Activated CD8-positive, alpha-beta memory T cell treated with anti-CD3 and anti-CD28 coated beads, Interleukin-2, amount 10 ng/mL, durations not matched to agents 7 days and 5 days (primary cell): ENCODE results near the gene IL32. TPM values are rescaled to one million over a fixed set of nuclear protein-coding genes. Genes with fewer than 3 reads are reported as not detected.
A peak's percentile ranks its signal among the peaks of the same experiment; 100 is the strongest.
"Not testable (repeated sequence)": the region's sequence is repeated elsewhere in the genome, so short reads cannot be mapped to it uniquely, and the experiment has no call there.

Experiments
- ATAC-seq: fragments of 150-1000 bp; cut with Tn5 transposase; one replicate; pipeline ENCODE4 v1.10.0; 2021; ENCODE audit warnings: moderate library complexity
- CTCF ChIA-PET: fragments of 350-600 bp; sonication (Branson Sonifier 250); formaldehyde crosslinking; loops from one replicate; lab custom pipeline; 2021; ENCODE audit warnings: antibody characterized with exemption; lab: Charles Lee
- DNase-seq: peaks from one replicate; pipeline ENCODE4 v3.0.0-alpha.2; 2020
- H3K27ac Mint-ChIP-seq: one replicate; pipeline ENCODE4 v1.8.0; 2021; ENCODE audit warnings: mild to moderate bottlenecking, mixed read lengths
- H3K27me3 Mint-ChIP-seq: one replicate; pipeline ENCODE4 v1.8.0; 2021; ENCODE audit warnings: mixed read lengths
- H3K36me3 Mint-ChIP-seq: one replicate; pipeline ENCODE4 v1.8.0; 2021; ENCODE audit warnings: mild to moderate bottlenecking, mixed read lengths
- H3K4me1 Mint-ChIP-seq: one replicate; pipeline ENCODE4 v1.8.0; 2021; ENCODE audit warnings: mixed read lengths
- H3K4me3 Mint-ChIP-seq: one replicate; pipeline ENCODE4 v1.8.0; 2021; ENCODE audit warnings: mild to moderate bottlenecking, moderate library complexity, mixed read lengths
- H3K9me3 Mint-ChIP-seq: one replicate; pipeline ENCODE4 v1.8.0; 2022; ENCODE audit warnings: low read depth, mixed read lengths
- total RNA-seq, 2 experiments: library from RNA; stranded (reverse); gene quantifications; one replicate each; pipeline ENCODE4 v1.2.3, GENCODE V29; 2021

Gene IL32
- total RNA-seq, 2 experiments from 2014 or later: 2,870 to 3,468 TPM

DNA sequence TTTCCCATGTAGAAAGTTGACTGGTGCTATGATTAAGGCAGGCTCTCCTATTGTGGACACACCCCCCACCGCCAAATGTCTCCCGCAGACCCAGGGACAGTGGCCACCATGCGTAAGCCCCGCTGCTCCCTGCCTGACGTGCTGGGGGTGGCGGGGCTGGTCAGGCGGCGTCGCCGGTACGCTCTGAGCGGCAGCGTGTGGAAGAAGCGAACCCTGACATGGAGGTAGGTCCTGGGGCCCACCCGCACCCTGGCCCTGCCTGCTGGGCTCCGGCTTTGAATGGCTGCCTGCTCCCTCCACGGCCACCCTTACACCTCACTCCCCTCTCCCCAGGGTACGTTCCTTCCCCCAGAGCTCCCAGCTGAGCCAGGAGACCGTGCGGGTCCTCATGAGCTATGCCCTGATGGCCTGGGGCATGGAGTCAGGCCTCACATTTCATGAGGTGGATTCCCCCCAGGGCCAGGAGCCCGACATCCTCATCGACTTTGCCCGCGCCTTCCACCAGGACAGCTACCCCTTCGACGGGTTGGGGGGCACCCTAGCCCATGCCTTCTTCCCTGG, 15.4 kb upstream of the IL32 start:
- H3K4me1 Mint-ChIP-seq: peaks cover 69% of the 10 kb centered on the region
- CTCF ChIA-PET: interaction anchor here (0.9 to 15.3 kb wide), 4 partner anchors 9 to 56 kb away, joined by 3 to 342 read pairs (median 32); partner anchors contain the start of genes HCFC1R1 and THOC6

DNA sequence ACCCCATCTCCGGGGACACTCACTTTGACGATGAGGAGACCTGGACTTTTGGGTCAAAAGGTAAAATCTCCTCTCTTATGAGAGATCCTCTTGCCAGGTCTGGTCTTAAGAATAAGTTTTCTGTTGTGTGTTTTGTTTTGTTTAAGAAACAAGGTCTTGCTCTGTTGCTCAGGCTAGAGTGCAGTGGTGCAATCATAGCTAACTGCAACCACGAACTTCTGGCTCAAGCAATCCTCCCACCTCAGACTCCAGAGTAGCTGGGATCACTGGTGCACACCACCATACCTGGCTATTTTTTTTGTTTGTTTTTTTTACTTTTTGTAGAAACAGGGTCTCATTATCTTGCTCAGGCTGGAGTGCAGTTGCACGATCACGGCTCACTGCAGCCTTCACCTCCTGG, 15.0 kb upstream of the IL32 start:
- Mint-ChIP-seq H3K9me3 (no peaks in the 10 kb centered on the region), H3K27me3 (peaks cover under 1% of the 10 kb centered on the region), H3K36me3 (peaks cover 49% of the 10 kb centered on the region), H3K4me1 (peaks cover 69% of the 10 kb centered on the region), H3K4me3 (peak overlapping the region; percentile 48), H3K27ac (peak overlapping the region; percentile 69)
- ATAC-seq: no peak
- DNase-seq: no peak
- CTCF ChIA-PET: interaction anchor here (0.9 to 15.3 kb wide), 8 partner anchors 9 to 117 kb away, joined by 3 to 342 read pairs (median 4); partner anchors contain the start of genes HCFC1R1, THOC6 and TNFRSF12A

More for the DNA sequence above, 15.4 kb upstream of the IL32 start:
- H3K27ac Mint-ChIP-seq: peak overlapping the region; percentile 69
- H3K4me3 Mint-ChIP-seq: peak overlapping the region; percentile 48
- no peak for ATAC-seq
- peaks cover 47% of the 10 kb centered on the region for H3K36me3 Mint-ChIP-seq
- H3K27me3 Mint-ChIP-seq: peaks cover 4% of the 10 kb centered on the region
- peak; percentile 41 for DNase-seq
- H3K9me3 Mint-ChIP-seq: no peaks in the 10 kb centered on the region

DNA sequence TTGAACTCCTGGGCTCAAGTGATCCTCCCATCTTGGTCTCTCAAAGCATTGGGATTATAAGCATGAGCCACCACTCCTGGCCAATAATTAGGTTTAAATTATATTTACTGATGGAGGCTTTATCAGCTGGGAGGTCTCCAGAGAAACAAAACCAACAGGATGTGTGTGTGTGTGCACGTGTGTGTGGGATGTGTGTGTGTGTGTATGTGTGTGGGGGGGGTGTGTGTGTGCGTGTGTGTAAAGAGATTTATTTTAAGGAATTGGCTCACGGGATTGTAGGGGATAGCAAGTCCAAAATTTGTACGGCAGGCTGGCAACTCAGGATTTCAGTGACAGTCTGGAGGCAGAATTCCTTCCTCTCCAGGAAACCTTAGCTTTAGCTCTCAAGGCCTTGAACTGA, 14.4 kb upstream of the IL32 start:
- DNase-seq (no peak), ATAC-seq (no peak)
- CTCF ChIA-PET: interaction anchor here (0.9 to 15.3 kb wide), 9 partner anchors 8 to 117 kb away, joined by 3 to 342 read pairs (median 4); partner anchors contain the start of genes HCFC1R1, PAQR4, THOC6 and TNFRSF12A
- Mint-ChIP-seq H3K36me3 (peaks cover 51% of the 10 kb centered on the region), H3K4me1 (peaks cover 74% of the 10 kb centered on the region), H3K27ac (peak overlapping the region; percentile 69), H3K27me3 (no peaks in the 10 kb centered on the region), H3K4me3 (peak overlapping the region; percentile 48), H3K9me3 (no peaks in the 10 kb centered on the region)

DNA sequence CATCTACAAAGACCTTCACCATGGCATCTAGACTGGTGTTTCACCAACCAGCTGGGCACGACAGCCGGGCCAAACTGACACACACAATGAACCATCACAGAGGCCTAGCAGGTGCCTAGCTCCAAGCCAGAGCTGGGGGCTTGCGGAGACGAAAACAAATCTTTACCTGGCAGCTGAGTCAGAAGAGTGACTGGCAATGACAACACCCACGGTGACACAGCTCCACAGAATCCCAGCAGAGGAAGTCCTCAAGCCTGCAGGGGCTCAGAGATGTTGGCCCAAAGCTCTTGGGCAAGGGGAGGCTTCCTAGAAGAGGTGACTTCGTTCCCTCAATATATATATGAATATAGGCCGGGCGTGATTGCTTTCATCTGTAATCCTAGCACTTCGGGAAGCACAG, 13.9 kb upstream of the IL32 start:
- CTCF ChIA-PET: interaction anchor here (0.6 to 15.3 kb wide), 9 partner anchors 8 to 116 kb away, joined by 3 to 342 read pairs (median 4); partner anchors contain the start of genes HCFC1R1, PAQR4, THOC6 and TNFRSF12A
- Mint-ChIP-seq H3K4me3 (peak overlapping the region; percentile 48), H3K27me3 (no peaks in the 10 kb centered on the region), H3K36me3 (peaks cover 54% of the 10 kb centered on the region), H3K9me3 (no peaks in the 10 kb centered on the region), H3K4me1 (peaks cover 79% of the 10 kb centered on the region), H3K27ac (peak overlapping the region; percentile 69)
- DNase-seq (no peak), ATAC-seq (no peak)

DNA sequence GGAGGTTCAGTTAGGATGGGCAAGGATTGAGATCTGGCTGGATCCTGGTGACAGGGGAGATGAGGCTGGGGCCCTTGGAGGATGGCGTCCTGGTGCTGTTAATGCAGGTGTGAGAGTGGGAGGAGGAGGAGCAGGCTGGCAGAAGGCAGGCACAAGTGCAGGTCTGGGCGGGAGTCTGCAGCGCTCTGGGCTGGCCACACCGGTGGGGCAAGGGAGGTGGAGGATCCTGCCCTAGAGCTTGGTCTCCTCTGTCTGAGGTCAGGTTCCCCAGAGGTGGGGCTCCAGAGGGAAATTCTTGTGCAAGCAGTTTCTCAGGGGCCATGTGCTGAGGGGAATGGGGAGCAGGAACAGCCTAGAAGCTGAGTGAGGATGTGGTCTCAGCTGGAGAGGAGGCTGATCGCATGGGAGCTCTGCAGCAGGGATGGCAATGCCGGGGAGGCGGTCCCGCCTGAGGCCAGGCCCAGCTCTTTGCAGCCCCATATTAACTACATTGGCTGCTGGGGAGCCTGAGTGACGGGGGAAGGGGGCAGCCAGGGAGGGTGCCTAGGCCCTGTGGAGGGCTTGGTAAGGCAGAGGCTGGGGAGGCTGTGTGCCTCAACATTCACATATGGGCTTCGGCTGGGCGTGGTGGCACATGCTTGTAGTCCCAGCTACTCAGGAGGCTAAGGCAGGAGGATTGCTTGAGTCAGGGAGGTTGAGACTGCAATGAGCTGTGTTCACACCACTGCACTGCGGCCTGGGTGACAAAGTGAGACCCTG, 12.7 kb upstream of the IL32 start:
- H3K27ac Mint-ChIP-seq: peak overlapping the region; percentile 69
- not testable (repeated sequence) for H3K9me3 Mint-ChIP-seq, H3K27me3 Mint-ChIP-seq, DNase-seq, H3K4me3 Mint-ChIP-seq
- peak; percentile 7 for ATAC-seq
- CTCF ChIA-PET: interaction anchor here (1.2 kb wide), 1 partner anchor 21 kb away, joined by 3 read pairs; no protein-coding TSS in a partner anchor
- H3K4me1 Mint-ChIP-seq: peaks cover 89% of the 10 kb centered on the region
- H3K36me3 Mint-ChIP-seq: peaks cover 67% of the 10 kb centered on the region

DNA sequence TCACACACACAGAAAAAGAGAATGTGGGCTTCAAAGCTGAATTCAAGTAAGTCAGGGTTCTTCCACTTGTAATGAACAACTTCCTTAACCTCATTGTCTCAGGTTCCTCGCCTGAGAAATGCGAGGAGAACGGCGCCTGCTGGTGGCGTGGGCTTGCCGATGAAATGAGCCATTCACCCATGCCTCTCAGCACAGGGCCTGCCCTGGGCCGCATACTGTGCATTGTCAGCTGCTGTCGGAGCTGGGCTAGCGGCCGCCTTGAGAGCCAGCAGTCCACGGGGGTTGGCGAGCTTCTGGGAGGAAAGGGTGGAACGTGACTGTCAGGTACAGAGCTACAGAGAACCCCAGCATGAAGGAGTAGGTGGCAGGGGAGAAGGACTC, 12.1 kb upstream of the IL32 start:
- not testable (repeated sequence) for ATAC-seq, H3K27me3 Mint-ChIP-seq, H3K4me3 Mint-ChIP-seq, H3K9me3 Mint-ChIP-seq, DNase-seq
- peaks cover 67% of the 10 kb centered on the region for H3K36me3 Mint-ChIP-seq
- peak overlapping the region; percentile 76 for H3K27ac Mint-ChIP-seq
- CTCF ChIA-PET: interaction anchor here (1.2 kb wide), 1 partner anchor 22 kb away, joined by 3 read pairs; no protein-coding TSS in a partner anchor
- peaks cover 84% of the 10 kb centered on the region for H3K4me1 Mint-ChIP-seq

DNA sequence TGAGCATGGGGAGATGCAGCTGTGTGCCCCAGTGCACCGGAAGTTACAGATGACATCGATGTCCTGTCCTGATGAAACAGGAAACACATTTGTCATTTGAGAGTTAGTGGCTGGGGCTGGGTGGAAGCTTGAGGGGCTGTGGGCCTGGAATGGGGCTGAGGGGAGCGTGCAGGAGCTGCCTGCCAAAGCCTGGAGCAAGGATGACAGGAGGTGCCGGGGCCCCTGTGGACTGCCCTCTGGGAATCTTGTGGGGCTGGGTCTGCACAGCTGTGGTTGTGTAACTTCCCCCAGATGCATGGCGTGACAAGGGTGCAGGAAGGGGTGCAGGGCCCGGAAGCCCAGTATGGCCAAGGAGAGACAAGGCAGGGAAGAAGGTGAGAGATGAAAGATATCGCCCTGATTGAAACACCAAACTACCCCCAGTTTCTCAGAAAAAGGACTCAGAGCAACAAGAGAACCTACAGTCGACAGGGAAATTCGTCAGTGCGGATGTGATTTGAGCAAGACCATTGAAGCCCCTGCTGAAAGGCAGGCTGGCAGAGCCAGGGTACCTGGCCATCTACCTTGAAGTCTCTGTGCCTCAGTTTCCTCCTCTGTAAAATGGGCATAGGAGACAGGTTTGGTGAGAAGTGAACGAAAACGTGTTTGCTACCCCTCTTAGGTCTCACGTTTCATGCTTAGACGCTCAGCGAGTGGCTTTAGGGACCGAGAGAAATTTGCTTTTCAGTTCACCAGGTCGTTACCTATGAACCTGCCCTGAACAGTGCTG, 10.3 kb upstream of the IL32 start:
- H3K4me3 Mint-ChIP-seq: peak overlapping the region; percentile 68
- ATAC-seq (peak; percentile 25), DNase-seq (peak; percentile 86)
- peaks cover 64% of the 10 kb centered on the region for H3K36me3 Mint-ChIP-seq
- CTCF ChIA-PET: interaction anchor here (0.7 to 14.1 kb wide), 13 partner anchors 7 to 105 kb away, joined by 3 to 346 read pairs (median 4); partner anchors contain the start of genes IL32 and ZNF213
- peak overlapping the region; percentile 95 for H3K27ac Mint-ChIP-seq
- H3K4me1 Mint-ChIP-seq: peaks cover 74% of the 10 kb centered on the region
- no peaks in the 10 kb centered on the region for H3K9me3 Mint-ChIP-seq
- H3K27me3 Mint-ChIP-seq: no peaks in the 10 kb centered on the region

DNA sequence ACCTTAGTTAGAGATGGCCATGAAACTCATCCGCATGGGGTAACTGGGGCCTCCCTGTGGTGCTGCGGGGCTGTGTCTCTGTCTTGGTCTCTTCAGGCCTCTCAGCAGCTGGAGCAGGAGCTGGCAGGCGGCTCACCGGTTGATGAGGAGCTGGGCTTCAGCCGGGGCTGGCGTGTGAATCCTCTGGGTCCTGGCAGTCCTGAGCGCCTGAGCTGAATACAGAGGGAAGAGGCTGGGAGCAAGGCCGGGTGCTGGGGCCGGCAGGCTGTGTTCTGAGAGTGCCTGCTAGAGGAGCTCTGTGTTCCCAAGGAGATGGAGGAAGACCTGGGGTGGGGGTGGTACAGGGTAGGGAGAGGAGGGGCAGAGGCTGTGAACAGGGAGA, 9.7 kb upstream of the IL32 start:
- H3K27me3 Mint-ChIP-seq, ATAC-seq, DNase-seq, H3K9me3 Mint-ChIP-seq: not testable (repeated sequence)
- Mint-ChIP-seq H3K4me3 (peak overlapping the region; percentile 68), H3K36me3 (peaks cover 63% of the 10 kb centered on the region), H3K4me1 (peaks cover 74% of the 10 kb centered on the region), H3K27ac (peak overlapping the region; percentile 95)
- CTCF ChIA-PET: interaction anchor here (1.2 to 14.1 kb wide), 8 partner anchors 8 to 104 kb away, joined by 3 to 346 read pairs (median 8); partner anchors contain the start of genes IL32 and ZNF213

DNA sequence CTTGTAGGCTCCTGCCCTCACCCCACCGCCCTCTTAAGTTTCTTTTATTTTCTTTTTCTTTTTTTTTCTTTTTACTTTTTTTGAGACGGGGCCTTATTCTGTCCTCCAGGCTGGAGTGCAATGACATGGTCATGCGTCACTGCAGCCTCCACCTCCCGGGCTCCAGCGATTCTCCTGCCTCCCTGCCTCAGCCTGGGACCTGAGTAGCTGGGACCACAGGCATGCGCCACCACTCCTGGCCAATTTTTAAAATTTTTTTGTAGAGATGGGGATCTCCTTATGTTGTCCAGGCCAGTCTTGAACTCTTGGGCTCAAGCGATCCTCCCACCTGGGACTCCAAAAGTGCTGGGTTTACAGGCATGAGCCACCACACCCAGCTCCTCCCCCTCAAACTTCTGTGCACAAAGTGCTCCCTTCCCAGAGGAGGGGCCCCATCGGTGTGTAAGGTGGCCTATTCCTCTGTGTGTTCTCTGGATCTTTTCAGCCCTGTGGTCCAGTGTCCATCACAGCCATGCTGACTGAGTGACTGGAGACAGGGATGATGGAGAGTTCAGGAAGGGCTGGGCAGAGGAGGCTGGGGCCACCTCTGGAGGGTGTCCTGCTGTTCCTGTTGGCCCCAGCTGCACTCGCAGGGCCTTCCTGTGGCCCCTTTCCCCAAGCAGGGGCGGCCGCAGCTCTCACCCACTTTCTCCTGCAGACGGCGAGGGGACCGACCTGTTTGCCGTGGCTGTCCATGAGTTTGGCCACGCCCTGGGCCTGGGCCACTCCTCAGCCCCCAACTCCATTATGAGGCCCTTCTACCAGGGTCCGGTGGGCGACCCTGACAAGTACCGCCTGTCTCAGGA, 8.9 kb upstream of the IL32 start:
- CTCF ChIA-PET: interaction anchor here (1.2 to 14.1 kb wide), 10 partner anchors 9 to 103 kb away, joined by 3 to 346 read pairs (median 10); partner anchors contain the start of genes IL32 and ZNF213
- H3K4me1 Mint-ChIP-seq: peaks cover 70% of the 10 kb centered on the region

DNA sequence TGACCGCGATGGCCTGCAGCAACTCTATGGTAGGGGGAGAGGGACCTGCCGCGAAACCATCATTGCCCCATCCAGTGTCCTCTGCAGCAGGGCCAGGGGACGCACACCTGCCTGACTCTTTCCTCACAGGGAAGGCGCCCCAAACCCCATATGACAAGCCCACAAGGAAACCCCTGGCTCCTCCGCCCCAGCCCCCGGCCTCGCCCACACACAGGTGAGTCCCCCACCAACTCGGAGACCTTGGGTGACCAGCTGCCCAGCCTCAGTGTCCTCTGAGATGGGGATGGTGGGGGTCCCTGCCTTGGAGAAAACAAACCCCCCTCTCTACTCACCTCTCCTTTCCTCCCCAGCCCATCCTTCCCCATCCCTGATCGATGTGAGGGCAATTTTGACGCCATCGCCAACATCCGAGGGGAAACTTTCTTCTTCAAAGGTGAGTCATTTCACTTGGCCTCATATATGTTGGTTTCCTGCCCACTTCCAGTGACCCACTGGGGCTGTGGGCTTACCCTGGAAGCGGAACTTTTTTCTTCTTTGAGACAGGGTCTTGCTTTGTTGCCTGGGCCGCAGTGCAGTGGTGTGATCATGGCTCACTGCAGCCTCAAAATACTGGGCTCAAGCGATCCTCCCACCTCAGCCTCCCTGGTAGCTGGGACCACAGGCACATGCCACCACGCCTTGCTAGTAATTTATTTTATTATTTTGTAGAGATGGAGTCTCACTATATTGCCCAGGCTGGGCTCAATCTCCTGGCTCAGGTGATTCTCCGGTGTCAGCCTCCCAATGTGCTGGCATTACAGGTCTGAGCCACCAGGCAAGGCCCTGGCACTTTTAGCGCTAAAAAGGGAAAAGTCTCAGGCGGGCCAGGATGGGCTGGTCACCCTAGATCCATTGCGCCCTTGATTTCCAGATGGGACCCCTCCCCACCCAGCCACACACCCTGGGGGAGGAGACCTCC, 8.0 kb upstream of the IL32 start:
- Mint-ChIP-seq H3K27me3 (no peaks in the 10 kb centered on the region), H3K4me3 (peak overlapping the region; percentile 81), H3K36me3 (peaks cover 53% of the 10 kb centered on the region), H3K4me1 (peaks cover 69% of the 10 kb centered on the region), H3K27ac (peak overlapping the region; percentile 95), H3K9me3 (no peaks in the 10 kb centered on the region)
- DNase-seq (peak; percentile 77), ATAC-seq (no peak)
- CTCF ChIA-PET: interaction anchor here (0.9 to 14.1 kb wide), 26 partner anchors 8 to 119 kb away, joined by 3 to 346 read pairs (median 11); partner anchors contain the start of genes BICDL2, PAQR4 and ZNF213

More for the DNA sequence above, 8.9 kb upstream of the IL32 start:
- peak overlapping the region; percentile 81 for H3K4me3 Mint-ChIP-seq
- H3K9me3 Mint-ChIP-seq: no peaks in the 10 kb centered on the region
- peaks cover 57% of the 10 kb centered on the region for H3K36me3 Mint-ChIP-seq
- DNase-seq (no peak), ATAC-seq (no peak)
- peak overlapping the region; percentile 95 for H3K27ac Mint-ChIP-seq
- no peaks in the 10 kb centered on the region for H3K27me3 Mint-ChIP-seq
